GM12878 (cell line): ENCODE results near the gene TLL2. TPM values are rescaled to one million over a fixed set of nuclear protein-coding genes. Genes with fewer than 3 reads are reported as not detected.

Source experiments
- ATAC-seq: fragments of 200-7000 bp; cut with Tn5 transposase; 3 replicates; pipeline ENCODE4 v1.9.1; 2020; ENCODE audit warnings: mild to moderate bottlenecking, moderate library complexity
- BruUV-seq: library from RNA; stranded (reverse); fragments of 400-500 nt; replicated peaks from 2 replicates; lab custom pipeline; 2021; lab: Mats Ljungman, UMichigan
- CTCF ChIA-PET: fragments of 300-600 bp; sonication (Branson Sonifier 250); formaldehyde crosslinking; extraction: SDS; loops from one replicate; lab custom pipeline; 2021; ENCODE audit warnings: inconsistent platforms; lab: Yijun Ruan, JAX
- POLR2A ChIA-PET: fragments of 350-600 bp; formaldehyde crosslinking; extraction: SDS; loops from one replicate; lab custom pipeline; 2021; ENCODE audit warnings: inconsistent platforms; lab: Charles Lee
- RAD21 ChIA-PET: fragments of 300-600 bp; sonication (Branson Sonifier 250); formaldehyde crosslinking; loops from one replicate; lab custom pipeline; 2023; ENCODE audit warnings: antibody characterized with exemption; ENCODE audit not compliant: unreplicated experiment; lab: Charles Lee
- SMC1A ChIA-PET: fragments of 300-600 bp; sonication (Branson Sonifier 250); formaldehyde crosslinking; loops from one replicate; lab custom pipeline; 2023; ENCODE audit not compliant: unreplicated experiment, uncharacterized antibody; lab: Charles Lee
- DNase-seq: peaks from one replicate; pipeline ENCODE4 v3.0.0-alpha.2; 2011; ENCODE audit warnings: low read depth, low spot score
- FAIRE-seq: peaks from 3 replicates; lab custom pipeline; 2011; peaks lifted over from hg19 to GRCh38; lab: Jason Lieb, UNC
- H2AFZ ChIP-seq: 2 replicates; pipeline ENCODE4 v1.6.0; 2011; ENCODE audit warnings: low read depth, low read length, control low read depth; ENCODE audit not compliant: control insufficient read depth
- H3K27ac ChIP-seq: 2 replicates; pipeline ENCODE4 v1.5.1; 2011; ENCODE audit warnings: control low read depth; ENCODE audit not compliant: control insufficient read depth, insufficient read depth
- H3K27me3 ChIP-seq, 2 experiments: replicated peaks in 1 of 2; 2 replicates each; pipeline versions ENCODE4 v1.6.0 to v1.6.1; 2011; ENCODE audit warnings: low read length in 1 of 2; ENCODE audit not compliant: control insufficient read depth in 2 of 2, insufficient read depth in 2 of 2
- H3K36me3 ChIP-seq, 2 experiments: 2 replicates each; pipeline ENCODE4 v1.5.1; 2011; ENCODE audit warnings: low read length in 1 of 2; ENCODE audit not compliant: control insufficient read depth in 2 of 2, insufficient read depth in 2 of 2
- H3K4me1 ChIP-seq: 2 replicates; pipeline ENCODE4 v1.6.1; 2011; ENCODE audit warnings: mild to moderate bottlenecking, low read length, moderate library complexity, mixed read lengths; ENCODE audit not compliant: control insufficient read depth, insufficient read depth
- H3K4me2 ChIP-seq: 2 replicates; pipeline ENCODE4 v1.6.0; 2011; ENCODE audit warnings: control low read depth; ENCODE audit not compliant: control insufficient read depth, insufficient read depth
- H3K4me3 ChIP-seq: fragments of 200-600 bp; sonication (generic); 2 replicates; pipeline ENCODE4 v1.5.1; 2016
- H3K79me2 ChIP-seq: 2 replicates; pipeline ENCODE4 v1.6.0; 2011; ENCODE audit warnings: low read length; ENCODE audit not compliant: control insufficient read depth, insufficient read depth
- H3K9ac ChIP-seq: 2 replicates; pipeline ENCODE4 v1.8.0; 2011; ENCODE audit warnings: low read length, control low read depth, mixed read lengths; ENCODE audit not compliant: control insufficient read depth, insufficient read depth
- H3K9me3 ChIP-seq: replicated peaks from 3 replicates; pipeline ENCODE4 v1.5.1; 2011; ENCODE audit warnings: mild to moderate bottlenecking, low read length; ENCODE audit not compliant: control insufficient read depth, insufficient read depth
- H4K20me1 ChIP-seq: 2 replicates; pipeline ENCODE4 v1.6.0; 2011; ENCODE audit not compliant: control insufficient read depth, insufficient read depth
- BCL11A ChIP-seq: IDR thresholded peaks from 2 replicates; pipeline ENCODE4 v1.6.1; 2011; ENCODE audit warnings: low read depth, low read length
- CHD4 ChIP-seq: fragments of 200-600 bp; sonication (generic); IDR thresholded peaks from 2 replicates; pipeline ENCODE4 v1.6.1; 2016; ENCODE audit warnings: mild to moderate bottlenecking
- FOXK2 ChIP-seq: fragments of 450-650 bp; IDR thresholded peaks from 2 replicates; pipeline ENCODE4 v1.6.1; 2017; ENCODE audit warnings: mild to moderate bottlenecking, moderate library complexity
- HDAC2 ChIP-seq: fragments of 200-600 bp; sonication (generic); IDR thresholded peaks from 2 replicates; pipeline ENCODE4 v1.6.1; 2017
- KLF5 ChIP-seq: fragments of 450-650 bp; IDR thresholded peaks from 2 replicates; pipeline ENCODE4 v1.6.1; 2014; ENCODE audit warnings: mild to moderate bottlenecking; ENCODE audit not compliant: partially characterized antibody
- MEF2A ChIP-seq: IDR thresholded peaks from 2 replicates; pipeline ENCODE4 v1.6.1; 2011; ENCODE audit warnings: low read depth, mild to moderate bottlenecking, low read length, moderate library complexity; ENCODE audit not compliant: insufficient read depth
- MTA3 ChIP-seq: IDR thresholded peaks from 2 replicates; pipeline ENCODE4 v1.6.1; 2012; ENCODE audit warnings: low read length, inconsistent platforms, borderline replicate concordance
- MYB ChIP-seq: fragments of 150-350 bp; IDR thresholded peaks from 2 replicates; pipeline ENCODE4 v1.6.1; 2014; ENCODE audit warnings: mild to moderate bottlenecking, low read depth, low read length, borderline replicate concordance
- POLR2AphosphoS5 ChIP-seq: IDR thresholded peaks from 2 replicates; pipeline ENCODE4 v1.6.1; 2011; ENCODE audit warnings: mild to moderate bottlenecking, low read length, inconsistent platforms
- RAD21 ChIP-seq: IDR thresholded peaks from 2 replicates; pipeline ENCODE4 v1.6.1; 2011; ENCODE audit warnings: mild to moderate bottlenecking, low read depth, low read length, moderate library complexity; ENCODE audit not compliant: insufficient read depth
- RELA ChIP-seq: fragments of 450-650 bp; IDR thresholded peaks from 2 replicates; pipeline ENCODE4 v1.8.0; 2014; ENCODE audit warnings: borderline replicate concordance; ENCODE audit not compliant: partially characterized antibody
- SREBF2 ChIP-seq: IDR thresholded peaks from 2 replicates; pipeline ENCODE4 v1.6.1; 2012; ENCODE audit warnings: mild to moderate bottlenecking, low read length
- SRF ChIP-seq, 2 experiments: IDR thresholded peaks; 2 replicates each; pipeline ENCODE4 v1.6.1; 2011; ENCODE audit warnings: low read depth in 2 of 2, low read length in 2 of 2, mild to moderate bottlenecking in 1 of 2, moderate library complexity in 1 of 2
- TARDBP ChIP-seq: IDR thresholded peaks from 2 replicates; pipeline ENCODE4 v1.6.1; 2016; ENCODE audit warnings: borderline replicate concordance
- WGBS: methylation state at CpG from one replicate; pipeline ENCODE4 v1.1.6; 2016; ENCODE audit warnings: low lambda C conversion rate; ENCODE audit not compliant: insufficient replicate concordance, insufficient coverage; ENCODE audit errors: missing lambda C conversion rate; 5-methylcytosine and 5-hydroxymethylcytosine counted together
- in situ Hi-C: fragments of 300-500 bp; cut with MboI; formaldehyde crosslinking; loops from 9 replicates; pipeline ENCODE4 v1.14.3; 2018; ENCODE audit warnings: mixed read lengths
- intact Hi-C: fragments of 100-400 bp; cut with micrococcal nuclease; formaldehyde crosslinking; loops from one replicate; pipeline ENCODE4 v1.14.2; 2022; ENCODE audit not compliant: unreplicated experiment
- polyA plus RNA-seq, 11 experiments: library from polyadenylated mRNA; depleted of rRNA in 4 of 11; unstranded in 6 of 11; stranded (reverse) in 5 of 11; fragments of >200 nt; fragmentation: Nextera tagmentation in 4 of 11; fragmentation: Illumina TruSeq in 1 of 11; extraction: Ambion mirVana in 4 of 11; extraction: Trizol in 1 of 11; gene quantifications; 1 replicate in 1 of 11; 2 replicates in 10 of 11; pipeline versions ENCODE4 v1.2.1 to v1.2.3, GENCODE V29; 2011 to 2016; ENCODE audit warnings: inconsistent platforms in 2 of 11, missing spikeins in 2 of 11, low read depth in 1 of 11
- total RNA-seq, 4 experiments: library from RNA; depleted of rRNA in 3 of 4; stranded (reverse); fragments of >200 nt in 3 of 4; fragmentation: Illumina TruSeq in 1 of 4; extraction: Trizol in 1 of 4; gene quantifications; 2 replicates each; pipeline versions ENCODE4 v1.2.1 to v1.2.3, GENCODE V29; 2013 to 2021
- TF ChIP-seq, protein P1 (sequence below): IDR thresholded peaks from 2 replicates; pipeline ENCODE4 v1.6.1; 2011; ENCODE audit warnings: borderline replicate concordance, low read depth, mild to moderate bottlenecking, moderate library complexity, mixed read lengths, low read length; ENCODE audit not compliant: insufficient read depth; ENCODE audit errors: extremely low read length
- TF ChIP-seq, protein P2 (sequence below): fragments of 450-650 bp; IDR thresholded peaks from 2 replicates; pipeline ENCODE4 v1.6.1; 2017; ENCODE audit warnings: mild to moderate bottlenecking, moderate library complexity
- TF ChIP-seq, protein P3 (sequence below): IDR thresholded peaks from 2 replicates; pipeline ENCODE4 v1.6.1; 2012; ENCODE audit warnings: mild to moderate bottlenecking, low read depth, low read length

Gene TLL2
- total and polyA plus RNA-seq, 10 of the 15 experiments (the other 5 are each of a cell fraction or from before 2014, with no cell fraction given), result 0.02 to 2.1 (median 0.52) TPM

DNA sequence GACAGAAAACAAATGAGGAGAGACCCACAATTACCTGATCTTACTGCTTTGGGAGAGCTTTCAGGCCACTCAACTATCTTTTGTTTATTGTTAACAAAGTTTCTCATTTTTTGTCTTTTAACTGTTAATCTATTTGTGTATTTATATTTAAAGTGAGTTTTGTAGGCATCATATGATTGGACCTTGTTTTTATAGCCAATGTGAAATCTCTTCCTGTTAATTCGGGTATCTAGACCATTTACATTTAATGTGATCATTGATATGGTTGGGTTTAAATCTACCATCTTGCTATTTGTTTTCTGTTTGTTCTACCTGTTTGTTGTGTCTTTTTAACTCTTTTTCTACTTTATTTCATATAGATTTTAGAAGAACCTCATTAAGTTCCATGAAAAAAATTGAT, 167.4 kb downstream of the TLL2 start:
- no peak overlapping the region for H3K4me2 ChIP-seq
- H3K79me2 ChIP-seq, result no peaks in the 10 kb centered on the region
- ChIA-PET SMC1A (no interaction called here), POLR2A (no interaction called here), CTCF (interaction anchor here (2.7 to 3.6 kb wide), 2 partner anchors 12 to 25 kb away, joined by 13 to 18 read pairs; no protein-coding TSS in a partner anchor), RAD21 (no interaction called here)
- H3K4me1 ChIP-seq, result no peaks in the 10 kb centered on the region
- H2AFZ ChIP-seq, result no peak overlapping the region
- in situ Hi-C loops, result no loop called here
- TF ChIP-seq TARDBP, result no peak
- TF ChIP-seq KLF5, result no peak
- TF ChIP-seq, protein P1, sequence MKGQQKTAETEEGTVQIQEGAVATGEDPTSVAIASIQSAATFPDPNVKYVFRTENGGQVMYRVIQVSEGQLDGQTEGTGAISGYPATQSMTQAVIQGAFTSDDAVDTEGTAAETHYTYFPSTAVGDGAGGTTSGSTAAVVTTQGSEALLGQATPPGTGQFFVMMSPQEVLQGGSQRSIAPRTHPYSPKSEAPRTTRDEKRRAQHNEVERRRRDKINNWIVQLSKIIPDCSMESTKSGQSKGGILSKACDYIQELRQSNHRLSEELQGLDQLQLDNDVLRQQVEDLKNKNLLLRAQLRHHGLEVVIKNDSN, result no peak
- TF ChIP-seq POLR2AphosphoS5, result no peak
- no peak for TF ChIP-seq HDAC2
- TF ChIP-seq MYB, result no peak
- no peak for TF ChIP-seq SRF (IDR thresholded peaks at IDR 0.05; ENCODE audit: low read depth in 2 of 2, low read length in 2 of 2)
- TF ChIP-seq, protein P2, sequence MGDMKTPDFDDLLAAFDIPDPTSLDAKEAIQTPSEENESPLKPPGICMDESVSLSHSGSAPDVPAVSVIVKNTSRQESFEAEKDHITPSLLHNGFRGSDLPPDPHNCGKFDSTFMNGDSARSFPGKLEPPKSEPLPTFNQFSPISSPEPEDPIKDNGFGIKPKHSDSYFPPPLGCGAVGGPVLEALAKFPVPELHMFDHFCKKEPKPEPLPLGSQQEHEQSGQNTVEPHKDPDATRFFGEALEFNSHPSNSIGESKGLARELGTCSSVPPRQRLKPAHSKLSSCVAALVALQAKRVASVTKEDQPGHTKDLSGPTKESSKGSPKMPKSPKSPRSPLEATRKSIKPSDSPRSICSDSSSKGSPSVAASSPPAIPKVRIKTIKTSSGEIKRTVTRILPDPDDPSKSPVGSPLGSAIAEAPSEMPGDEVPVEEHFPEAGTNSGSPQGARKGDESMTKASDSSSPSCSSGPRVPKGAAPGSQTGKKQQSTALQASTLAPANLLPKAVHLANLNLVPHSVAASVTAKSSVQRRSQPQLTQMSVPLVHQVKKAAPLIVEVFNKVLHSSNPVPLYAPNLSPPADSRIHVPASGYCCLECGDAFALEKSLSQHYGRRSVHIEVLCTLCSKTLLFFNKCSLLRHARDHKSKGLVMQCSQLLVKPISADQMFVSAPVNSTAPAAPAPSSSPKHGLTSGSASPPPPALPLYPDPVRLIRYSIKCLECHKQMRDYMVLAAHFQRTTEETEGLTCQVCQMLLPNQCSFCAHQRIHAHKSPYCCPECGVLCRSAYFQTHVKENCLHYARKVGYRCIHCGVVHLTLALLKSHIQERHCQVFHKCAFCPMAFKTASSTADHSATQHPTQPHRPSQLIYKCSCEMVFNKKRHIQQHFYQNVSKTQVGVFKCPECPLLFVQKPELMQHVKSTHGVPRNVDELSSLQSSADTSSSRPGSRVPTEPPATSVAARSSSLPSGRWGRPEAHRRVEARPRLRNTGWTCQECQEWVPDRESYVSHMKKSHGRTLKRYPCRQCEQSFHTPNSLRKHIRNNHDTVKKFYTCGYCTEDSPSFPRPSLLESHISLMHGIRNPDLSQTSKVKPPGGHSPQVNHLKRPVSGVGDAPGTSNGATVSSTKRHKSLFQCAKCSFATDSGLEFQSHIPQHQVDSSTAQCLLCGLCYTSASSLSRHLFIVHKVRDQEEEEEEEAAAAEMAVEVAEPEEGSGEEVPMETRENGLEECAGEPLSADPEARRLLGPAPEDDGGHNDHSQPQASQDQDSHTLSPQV, result no peak
- TF ChIP-seq CHD4, result no peak
- no peak for TF ChIP-seq RAD21
- TF ChIP-seq BCL11A, result no peak
- TF ChIP-seq FOXK2, result no peak
- TF ChIP-seq MEF2A, result no peak
- no peak for TF ChIP-seq SREBF2
- no peak for TF ChIP-seq MTA3
- TF ChIP-seq, protein P3, sequence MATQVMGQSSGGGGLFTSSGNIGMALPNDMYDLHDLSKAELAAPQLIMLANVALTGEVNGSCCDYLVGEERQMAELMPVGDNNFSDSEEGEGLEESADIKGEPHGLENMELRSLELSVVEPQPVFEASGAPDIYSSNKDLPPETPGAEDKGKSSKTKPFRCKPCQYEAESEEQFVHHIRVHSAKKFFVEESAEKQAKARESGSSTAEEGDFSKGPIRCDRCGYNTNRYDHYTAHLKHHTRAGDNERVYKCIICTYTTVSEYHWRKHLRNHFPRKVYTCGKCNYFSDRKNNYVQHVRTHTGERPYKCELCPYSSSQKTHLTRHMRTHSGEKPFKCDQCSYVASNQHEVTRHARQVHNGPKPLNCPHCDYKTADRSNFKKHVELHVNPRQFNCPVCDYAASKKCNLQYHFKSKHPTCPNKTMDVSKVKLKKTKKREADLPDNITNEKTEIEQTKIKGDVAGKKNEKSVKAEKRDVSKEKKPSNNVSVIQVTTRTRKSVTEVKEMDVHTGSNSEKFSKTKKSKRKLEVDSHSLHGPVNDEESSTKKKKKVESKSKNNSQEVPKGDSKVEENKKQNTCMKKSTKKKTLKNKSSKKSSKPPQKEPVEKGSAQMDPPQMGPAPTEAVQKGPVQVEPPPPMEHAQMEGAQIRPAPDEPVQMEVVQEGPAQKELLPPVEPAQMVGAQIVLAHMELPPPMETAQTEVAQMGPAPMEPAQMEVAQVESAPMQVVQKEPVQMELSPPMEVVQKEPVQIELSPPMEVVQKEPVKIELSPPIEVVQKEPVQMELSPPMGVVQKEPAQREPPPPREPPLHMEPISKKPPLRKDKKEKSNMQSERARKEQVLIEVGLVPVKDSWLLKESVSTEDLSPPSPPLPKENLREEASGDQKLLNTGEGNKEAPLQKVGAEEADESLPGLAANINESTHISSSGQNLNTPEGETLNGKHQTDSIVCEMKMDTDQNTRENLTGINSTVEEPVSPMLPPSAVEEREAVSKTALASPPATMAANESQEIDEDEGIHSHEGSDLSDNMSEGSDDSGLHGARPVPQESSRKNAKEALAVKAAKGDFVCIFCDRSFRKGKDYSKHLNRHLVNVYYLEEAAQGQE, result no peak
- TF ChIP-seq RELA, result no peak
- FAIRE-seq, result no peak
- no peaks in the 10 kb centered on the region for H3K36me3 ChIP-seq
- no peaks in the 10 kb centered on the region for H4K20me1 ChIP-seq
- H3K4me3 ChIP-seq, result no peak overlapping the region
- no peak overlapping the region for H3K27ac ChIP-seq
- no peak overlapping the region for H3K9ac ChIP-seq
- no peaks in the 10 kb centered on the region for H3K27me3 ChIP-seq
- no peak for DNase-seq
- no TSS peak for BruUV-seq
- peaks cover 8% of the 10 kb centered on the region; the same call in 1 of the 3 replicates for H3K9me3 ChIP-seq
- WGBS, result 33% methylated on average over 1 of the region's 1 CpG
- ATAC-seq, result no peak
- intact Hi-C loops, result no loop called here
